Smooth muscle cell of the brain vasculature (primary cell): Measurements from ENCODE around the gene TYW1B.
"Not testable (repeated sequence)": the region's sequence is repeated elsewhere in the genome, so short reads cannot be mapped to it uniquely, and the experiment has no call there.

Source experiments
- DNase-seq: peaks from one replicate; pipeline ENCODE4 v3.0.0-alpha.2; 2012; ENCODE audit warnings: low read depth, low spot score

TYW1B gene

DNA sequence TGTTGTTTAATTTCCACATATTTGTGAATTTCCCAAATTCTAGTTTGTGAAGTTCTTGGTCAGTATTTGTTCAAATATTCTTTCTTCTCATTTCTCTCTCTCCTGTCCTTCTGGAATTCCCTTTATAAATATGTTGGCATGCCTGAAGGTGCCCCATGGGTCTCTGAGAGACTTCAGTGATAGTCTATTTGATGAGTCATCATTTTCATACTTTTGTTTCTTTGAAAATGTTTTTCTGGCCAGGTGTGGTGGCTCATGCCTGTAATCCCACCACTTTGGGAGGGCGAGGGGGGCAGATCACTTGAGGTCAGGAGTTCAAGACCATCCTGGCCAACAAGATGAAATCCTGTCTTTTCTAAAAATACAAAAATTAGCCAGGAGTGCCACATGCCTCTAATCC, 127.5 kb downstream of the TYW1B start:
- DNase-seq = not testable (repeated sequence)

GRCh38 chr7:72697066-72697465, 130.9 kb downstream of the TYW1B start:
- not testable (repeated sequence) for DNase-seq

DNA sequence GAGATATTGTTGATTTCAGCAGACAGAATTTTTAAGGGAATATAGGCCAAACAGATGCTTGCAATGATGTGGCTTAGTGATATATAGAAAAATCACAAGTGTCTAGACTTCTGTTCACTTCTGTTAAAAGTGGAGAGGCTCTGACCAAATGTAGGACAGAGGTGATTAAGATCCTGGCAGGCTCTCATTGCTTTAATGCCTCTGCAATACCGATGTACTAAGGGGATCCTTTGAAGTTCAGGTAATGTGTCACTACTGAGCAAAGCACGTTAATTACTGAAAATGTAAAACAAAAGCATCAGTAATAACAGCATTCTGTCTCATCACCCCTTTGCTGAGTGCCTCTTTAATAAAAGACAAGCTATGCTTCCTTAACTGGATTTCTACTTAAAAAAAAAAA, 131.4 kb downstream of the TYW1B start:
- not testable (repeated sequence) for DNase-seq

GRCh38 chr7:72695482-72695881, 132.5 kb downstream of the TYW1B start:
- not testable (repeated sequence) for DNase-seq

DNA sequence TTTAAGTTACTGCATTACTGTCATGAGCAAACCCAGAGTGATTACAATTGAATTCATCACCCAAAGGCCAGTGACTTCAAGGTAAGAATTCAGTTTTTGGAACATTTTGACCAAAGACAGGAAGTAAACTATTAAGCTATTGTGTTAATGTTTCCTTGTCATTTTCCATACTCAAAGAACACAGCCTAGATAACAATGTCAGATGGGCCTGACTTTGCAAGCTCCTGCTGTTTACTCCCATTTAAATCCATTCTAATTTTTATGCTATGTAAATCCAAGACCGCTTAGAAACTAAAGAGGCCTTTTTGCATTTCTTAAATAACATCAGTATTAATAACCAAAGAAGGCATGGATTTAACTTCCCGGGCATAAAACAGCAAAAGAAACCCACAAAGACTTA, 136.6 kb downstream of the TYW1B start:
- DNase-seq = not testable (repeated sequence)

- not testable (repeated sequence) for DNase-seq
Measured at GRCh38 chr7:72690177-72690576, 137.8 kb downstream of the TYW1B start.

DNA sequence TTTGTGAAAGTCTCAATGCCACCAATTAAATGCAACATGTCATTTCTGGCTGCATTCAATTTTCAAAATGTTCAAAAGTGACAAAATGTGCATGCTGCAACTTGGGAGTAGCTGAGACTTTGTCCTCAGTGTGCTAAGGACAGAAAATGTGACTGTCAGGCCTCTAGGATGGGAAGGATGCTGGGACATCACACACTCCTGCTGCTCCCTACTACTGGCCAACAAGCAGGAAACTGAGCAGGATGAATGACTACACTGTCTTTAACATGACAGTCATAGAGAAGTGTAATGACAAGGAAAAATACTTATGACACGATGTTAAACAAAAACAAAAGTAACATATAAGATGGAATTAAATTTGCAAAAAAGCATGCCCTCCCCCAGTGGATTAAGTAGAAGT, 138.7 kb downstream of the TYW1B start:
- DNase-seq = not testable (repeated sequence)

GRCh38 chr7:72681211-72681610, 146.8 kb downstream of the TYW1B start:
- DNase-seq = not testable (repeated sequence)

DNA sequence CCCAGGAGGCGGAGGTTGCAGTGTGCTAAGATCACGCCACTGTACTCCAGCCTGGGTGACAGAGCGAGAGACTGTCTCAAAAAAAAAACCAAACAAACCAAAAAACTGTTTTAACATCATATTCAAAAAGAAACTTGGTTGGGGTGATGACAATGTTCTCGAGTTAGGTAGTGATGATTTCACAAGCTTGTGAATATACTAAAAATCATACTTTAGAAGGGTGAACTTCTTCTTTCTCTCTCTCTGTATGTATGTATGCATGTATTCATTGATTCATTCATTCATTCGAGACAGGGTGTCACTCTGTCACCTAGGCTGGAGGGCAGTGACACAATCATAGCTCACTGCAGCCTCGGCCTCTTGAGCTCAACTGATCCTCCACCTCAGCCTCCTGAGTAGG, 151.1 kb downstream of the TYW1B start:
- DNase-seq = not testable (repeated sequence)

DNA sequence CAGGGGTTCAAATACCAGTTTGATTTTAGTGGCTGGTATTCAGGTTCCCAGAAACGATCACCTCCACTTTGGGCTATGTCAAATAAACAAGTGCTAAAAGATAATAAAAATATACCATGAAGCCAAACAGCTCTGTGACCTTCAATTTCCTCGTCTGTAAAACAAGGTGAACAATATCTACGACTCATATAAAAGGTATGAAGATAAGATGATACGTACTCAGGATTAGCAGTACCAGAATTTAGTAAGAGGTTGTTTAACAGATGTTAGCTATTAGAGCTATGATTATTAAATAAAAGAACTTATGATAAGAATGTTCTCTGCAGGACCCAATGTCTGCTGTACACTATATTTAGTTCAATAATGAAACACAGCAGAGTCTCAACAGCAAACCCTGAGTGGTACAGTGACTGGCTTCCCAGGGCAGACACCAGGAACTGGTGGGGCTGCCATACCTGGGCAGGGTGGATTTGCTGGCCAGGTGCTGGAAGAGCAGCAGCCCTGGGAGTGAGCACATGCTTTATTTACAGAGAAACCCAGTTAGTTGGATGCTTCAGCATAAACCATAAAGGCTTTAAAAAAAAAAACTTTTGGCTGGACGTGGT, 151.8 kb downstream of the TYW1B start:
- DNase-seq = not testable (repeated sequence)

- DNase-seq = not testable (repeated sequence)
Measured at GRCh38 chr7:72675686-72676085, 152.3 kb downstream of the TYW1B start.

GRCh38 chr7:72674394-72674793, 153.6 kb downstream of the TYW1B start:
- DNase-seq = no peak

DNA sequence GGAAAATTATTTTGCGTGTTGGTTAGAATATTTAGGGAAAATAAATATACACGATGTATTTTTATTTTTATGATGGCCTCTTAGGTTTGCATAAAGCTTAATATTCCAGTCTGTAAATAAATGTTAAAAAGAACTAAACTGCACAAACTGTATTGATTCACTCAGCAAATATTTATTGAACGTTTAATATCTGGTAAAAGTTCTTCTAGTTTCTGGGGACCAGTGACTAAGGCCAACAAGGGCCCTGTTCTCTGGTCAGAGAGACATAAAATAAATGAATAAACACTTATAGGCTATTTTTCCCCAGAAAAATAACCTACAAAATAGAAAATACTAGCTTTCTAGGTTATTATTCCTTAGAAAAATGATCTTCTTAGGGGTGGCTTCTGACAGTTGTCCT, 157.2 kb downstream of the TYW1B start:
- not testable (repeated sequence) for DNase-seq

- not testable (repeated sequence) for DNase-seq
Measured at GRCh38 chr7:72668435-72668834, 159.6 kb downstream of the TYW1B start.

GRCh38 chr7:72667049-72667448, 161.0 kb downstream of the TYW1B start:
- not testable (repeated sequence) for DNase-seq

GRCh38 chr7:72648574-72648973, 179.4 kb downstream of the TYW1B start:
- not testable (repeated sequence) for DNase-seq

DNA sequence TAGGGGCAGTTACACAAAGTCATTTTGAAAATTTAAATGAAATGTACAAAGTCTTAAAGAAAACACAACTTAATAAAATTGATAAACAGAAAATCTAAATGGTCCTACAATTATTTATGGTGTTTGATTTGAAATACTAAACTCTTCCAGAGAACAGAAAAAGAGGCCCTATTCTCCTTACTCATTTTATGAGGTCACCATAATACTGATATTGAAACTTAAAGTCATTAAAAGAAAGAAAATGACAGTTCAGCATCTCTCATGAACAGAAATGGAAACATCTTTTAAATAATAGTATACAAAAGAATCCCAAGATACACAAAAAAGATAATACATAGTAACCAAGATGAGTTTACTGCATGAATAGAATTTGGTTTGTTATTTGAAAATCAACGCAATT, 184.3 kb downstream of the TYW1B start:
- not testable (repeated sequence) for DNase-seq

DNA sequence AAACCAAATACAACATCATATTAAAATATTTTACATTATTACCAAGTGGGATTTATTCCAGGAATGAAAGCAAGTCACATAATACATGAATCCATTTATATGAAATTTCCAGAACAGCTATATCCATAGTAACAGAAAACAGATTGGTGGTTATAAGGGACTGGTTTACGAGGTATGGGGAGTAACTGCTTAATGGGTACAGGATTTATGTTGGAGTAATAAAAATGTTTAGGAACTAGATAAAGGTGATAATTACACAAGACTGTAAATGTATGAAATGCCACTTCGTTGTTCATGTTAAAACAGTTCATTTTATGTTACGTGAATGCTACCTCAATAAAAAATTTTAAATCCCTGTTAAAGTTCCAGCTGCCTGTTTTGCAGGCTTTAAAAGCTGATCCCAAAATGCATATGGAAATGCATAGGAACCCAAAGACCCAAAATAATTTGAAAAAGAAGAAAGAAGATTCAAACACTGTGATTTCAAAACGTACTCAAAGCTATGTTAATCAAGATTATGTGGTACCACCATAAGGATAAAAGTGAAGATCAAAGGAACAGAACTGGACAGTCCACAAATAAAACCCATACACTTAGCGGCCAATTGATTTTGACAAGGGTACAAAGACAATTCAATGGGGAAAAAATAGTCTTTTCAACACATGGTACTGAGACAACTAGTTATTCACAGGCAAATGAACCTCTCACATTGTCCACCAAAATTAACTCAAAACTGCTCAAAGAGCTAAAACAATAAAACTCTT, 186.3 kb downstream of the TYW1B start:
- not testable (repeated sequence) for DNase-seq

DNA sequence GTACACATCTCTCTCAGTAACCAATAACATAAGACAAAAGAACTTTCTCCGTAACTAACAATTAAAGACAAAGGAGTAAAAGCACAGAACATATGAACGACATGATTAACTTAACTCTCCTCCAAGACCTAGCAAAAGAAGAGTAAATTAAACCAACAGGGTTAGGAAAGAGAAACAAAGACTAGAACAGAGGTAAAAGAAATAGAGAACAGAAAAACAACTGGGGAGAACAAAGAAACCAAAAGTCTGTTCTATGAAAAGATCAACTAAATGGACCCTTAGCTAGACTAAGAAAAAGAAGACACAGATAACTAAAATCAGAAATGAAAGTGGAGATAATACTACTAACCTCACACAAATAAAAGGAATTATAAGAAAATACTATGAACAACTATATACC, 187.3 kb downstream of the TYW1B start:
- DNase-seq = not testable (repeated sequence)

DNA sequence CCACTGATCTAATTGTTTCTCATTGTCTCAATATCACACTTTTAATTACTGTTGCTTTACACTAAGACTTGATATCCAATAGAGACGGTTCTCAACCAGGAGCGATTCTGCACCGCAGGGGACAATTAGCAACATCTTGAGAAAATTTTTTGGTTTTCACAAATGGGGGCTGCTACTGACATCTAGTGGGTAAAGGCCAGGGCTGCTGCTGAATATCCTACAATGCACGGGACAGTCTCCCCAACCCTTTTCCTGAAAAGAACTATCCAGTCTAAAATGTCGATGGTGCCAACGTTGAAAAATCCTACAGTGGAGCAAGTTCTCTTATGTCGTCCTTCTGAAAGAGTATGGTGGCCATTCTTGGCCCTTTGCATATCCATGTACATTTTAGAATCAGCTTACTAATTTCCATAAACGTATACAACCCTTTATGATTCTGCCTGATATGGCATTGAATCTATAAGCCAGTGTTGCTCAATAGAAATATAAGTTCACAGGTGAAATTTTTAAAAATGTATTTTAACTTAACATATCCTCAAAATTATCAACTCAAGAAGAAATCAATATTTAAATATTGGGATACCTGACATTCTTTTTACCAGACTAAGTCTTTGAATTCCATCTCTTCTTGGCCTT, 192.6 kb downstream of the TYW1B start:
- not testable (repeated sequence) for DNase-seq

DNA sequence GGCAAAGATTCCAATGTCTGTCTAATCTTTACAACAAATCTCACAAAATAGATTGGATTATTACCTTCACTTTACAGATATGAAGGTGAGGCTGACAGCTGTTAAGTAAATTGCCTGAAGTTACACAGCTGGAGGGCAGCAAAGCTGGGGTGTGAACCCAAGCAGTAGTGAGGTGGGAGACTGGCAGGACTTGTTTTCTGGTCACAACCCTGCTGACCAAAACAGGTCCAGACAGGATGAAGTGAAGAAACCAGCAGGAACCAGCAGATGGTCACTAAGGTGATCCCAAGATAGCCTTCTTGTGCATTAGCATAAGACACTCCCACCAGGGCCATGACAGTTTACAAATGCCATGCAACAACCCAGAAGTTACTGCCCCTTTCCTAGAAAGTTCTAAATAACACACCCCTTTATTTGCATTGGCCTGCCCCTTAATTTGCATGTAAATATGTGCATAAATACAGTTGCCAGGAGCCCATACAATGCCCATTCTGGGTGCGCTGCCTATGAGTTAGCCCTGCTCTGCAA, 195.2 kb downstream of the TYW1B start:
- DNase-seq = not testable (repeated sequence)

GRCh38 chr7:72628375-72628774, 199.6 kb downstream of the TYW1B start:
- not testable (repeated sequence) for DNase-seq
